Activated CD4-positive, CD25-positive, alpha-beta regulatory T cell (primary cell): ENCODE data around the gene TMC4.
"Not testable (repeated sequence)": the region's sequence is repeated elsewhere in the genome, so short reads cannot be mapped to it uniquely, and the experiment has no call there.

Experiments used
- DNase-seq, 4 experiments: peaks; one replicate each; lab custom pipeline; 2025; lab: John Stamatoyannopoulos, UW

TMC4 gene

DNA sequence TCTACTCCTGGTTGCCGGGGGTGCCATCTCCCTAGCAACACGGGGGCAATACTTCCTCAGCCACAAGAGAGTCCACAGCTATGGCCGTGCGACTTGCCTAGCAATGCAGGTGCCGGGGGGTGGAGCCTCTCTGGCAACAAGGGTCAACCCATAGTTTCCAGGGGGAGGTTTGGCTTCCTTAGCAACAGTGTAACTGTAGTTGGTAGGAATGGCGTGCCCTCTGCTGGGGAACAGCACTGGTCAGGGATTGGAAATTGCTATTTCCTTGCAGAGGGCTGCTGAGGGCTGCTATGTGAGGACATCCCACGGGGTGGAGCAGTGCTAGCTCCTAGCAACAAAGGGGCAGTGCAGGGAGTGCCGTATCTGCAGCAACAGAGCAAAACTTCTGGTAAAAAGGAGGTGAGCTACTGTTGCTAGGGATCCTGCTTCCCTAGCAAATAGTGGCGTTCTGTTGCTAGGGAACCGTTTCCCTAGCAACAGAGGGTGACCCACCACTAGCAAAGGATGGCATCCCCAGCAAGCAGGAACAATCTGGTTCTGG is 7.0 kb upstream of the TMC4 start:
- no peak for DNase-seq

DNA sequence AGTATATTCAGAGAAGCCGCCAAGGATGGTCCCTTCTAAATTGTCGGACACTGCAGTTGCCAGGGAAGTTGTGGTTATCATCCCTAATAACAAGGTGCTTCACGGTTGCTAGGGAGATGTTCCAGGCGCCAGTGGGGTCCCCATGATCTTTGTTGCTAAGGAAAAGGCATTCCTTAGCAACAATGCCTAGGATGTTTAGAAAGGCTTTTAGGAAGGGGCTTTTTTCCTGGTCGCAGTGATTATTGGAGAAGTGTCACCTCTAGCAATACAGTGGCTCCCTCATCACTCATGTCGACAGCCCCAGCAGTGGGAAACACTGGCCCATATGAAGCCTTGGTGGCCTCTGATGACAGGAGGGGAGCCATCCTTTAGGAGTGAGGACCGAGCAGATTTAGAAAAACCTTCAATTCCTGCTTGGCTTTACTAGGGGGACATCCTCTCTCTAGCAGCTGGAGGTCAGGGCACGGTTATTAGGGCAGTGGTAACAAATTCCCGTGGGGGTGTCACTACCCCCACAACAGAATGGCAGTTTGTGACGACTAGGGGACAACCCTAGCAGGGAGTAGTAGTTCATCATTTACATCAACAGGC is 6.4 kb upstream of the TMC4 start:
- DNase-seq, result no peak

DNA sequence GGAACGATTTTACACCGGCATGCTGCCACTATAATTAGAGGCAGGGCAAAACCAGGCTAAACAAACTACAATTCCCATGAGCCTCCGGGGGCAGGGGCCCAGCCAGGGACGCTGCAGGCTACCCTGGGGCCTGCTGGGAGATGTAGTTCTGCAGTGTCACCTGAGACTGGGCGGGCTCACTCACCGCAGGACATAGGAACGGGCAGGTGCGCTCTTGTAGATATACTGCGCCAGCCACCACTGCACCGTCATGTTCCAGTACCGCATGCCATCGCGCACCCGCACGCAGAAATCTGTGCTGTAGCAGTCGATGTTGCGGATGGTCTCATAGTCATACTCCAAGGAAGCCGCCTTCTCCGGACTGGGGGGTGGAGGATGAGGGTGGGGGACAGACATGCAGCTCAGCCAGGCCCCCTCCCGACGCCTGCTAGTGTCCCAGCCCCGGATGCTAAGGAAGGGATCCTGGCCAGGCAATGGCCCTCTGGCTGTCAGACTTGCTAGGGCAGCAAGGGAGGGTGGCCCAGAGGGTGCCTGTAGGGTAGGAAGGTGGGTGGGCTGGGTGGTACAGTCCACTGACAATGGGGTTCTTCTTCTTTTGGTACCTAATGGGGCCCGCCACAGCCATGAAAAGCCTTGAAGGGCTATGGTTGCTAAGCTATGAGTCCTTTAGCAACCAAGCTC is 5.8 kb upstream of the TMC4 start:
- no peak for DNase-seq

DNA sequence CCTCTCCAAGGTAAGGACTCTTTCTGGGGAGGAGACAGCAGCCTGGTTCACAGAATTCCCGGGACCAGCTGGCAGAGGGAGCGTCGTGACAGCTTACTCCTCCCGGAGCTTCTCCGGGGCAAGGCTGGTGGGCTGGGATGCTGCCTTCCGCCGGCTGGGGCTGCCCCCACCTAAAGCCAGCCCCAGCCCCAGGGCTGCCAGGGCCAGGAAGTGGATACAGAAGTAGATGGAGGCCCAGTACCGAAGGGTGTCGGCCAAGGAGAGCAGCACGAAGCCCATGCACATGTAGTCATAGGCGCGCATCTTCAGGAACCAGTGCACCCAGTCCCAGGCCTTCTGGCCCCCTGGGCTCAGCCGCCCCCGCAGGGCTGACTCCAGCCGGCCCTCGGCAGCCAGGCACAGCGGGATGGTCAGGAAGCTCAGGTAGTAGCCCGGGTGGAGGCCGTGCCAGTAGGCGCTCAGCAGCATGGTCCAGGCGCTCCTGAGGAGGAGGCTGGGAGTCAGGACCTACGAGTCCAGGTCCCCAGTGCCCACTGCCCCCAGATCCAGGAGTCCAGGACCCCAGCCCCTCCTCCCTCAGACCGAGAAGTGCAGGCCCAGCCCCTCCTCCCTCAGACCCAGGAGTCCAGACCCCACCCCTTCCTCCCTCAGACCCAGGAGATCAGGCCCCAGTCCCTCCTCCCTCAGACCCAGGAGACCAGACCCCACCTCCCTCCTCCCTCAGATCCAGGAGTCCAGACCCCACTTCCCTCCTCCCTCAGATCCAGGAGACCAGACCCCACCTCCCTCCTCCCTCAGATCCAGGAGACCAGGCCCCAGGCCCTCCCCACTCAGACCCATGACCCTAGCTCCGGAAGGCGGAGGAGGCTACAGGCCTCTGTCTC is 1.2 kb upstream of the TMC4 start:
- no peak for DNase-seq

DNA sequence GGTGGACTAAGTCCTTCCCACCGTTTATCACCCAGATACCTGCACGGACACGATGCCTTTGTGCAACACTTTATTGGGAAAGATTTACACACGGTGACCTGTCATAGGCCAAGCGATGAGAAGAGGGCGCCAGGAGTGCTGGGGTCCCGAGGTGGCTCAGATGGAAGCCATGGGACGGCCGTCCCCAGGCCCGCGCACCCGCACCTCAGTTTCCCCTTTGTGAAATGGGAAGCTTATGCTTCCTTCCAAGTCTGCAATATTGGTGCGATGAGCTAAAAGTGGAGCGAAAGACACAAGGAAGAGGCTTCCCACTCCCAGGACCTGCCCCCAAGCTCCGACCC is 369 bp upstream of the TMC4 start:
- no peak for DNase-seq

DNA sequence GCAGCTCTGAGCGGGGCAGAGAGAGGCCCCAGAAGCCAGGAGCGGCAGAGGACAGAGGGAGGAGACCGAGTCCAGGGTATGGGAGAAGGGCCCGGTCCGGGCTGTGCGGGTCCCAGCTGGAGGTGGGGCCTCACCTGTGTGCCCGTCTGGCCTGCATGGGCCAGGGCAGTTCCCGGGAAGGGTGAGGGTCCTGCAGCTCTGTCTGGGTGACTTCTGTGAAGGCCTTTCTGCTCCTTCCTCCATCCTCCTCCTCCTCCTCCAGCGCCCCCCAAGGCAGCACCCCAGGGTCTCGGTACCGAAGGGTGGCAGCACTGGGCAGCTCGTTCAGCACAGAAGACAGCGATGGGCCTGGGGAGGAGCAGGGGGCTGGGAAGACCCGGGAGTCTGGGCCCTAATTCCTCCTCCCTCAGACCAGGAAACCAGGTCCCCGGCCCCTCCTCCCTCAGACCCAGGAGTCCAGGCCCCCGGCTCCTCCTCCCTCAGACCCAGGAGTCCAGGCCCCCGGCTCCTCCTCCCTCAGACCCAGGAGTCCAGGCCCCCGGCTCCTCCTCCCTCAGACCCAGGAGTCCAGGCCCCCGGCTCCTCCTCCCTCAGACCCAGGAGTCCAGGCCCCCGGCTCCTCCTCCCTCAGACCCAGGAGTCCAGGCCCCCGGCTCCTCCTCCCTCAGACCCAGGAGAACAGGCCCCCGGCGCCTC is 1.1 kb downstream of the TMC4 start:
- not testable (repeated sequence) for DNase-seq

DNA sequence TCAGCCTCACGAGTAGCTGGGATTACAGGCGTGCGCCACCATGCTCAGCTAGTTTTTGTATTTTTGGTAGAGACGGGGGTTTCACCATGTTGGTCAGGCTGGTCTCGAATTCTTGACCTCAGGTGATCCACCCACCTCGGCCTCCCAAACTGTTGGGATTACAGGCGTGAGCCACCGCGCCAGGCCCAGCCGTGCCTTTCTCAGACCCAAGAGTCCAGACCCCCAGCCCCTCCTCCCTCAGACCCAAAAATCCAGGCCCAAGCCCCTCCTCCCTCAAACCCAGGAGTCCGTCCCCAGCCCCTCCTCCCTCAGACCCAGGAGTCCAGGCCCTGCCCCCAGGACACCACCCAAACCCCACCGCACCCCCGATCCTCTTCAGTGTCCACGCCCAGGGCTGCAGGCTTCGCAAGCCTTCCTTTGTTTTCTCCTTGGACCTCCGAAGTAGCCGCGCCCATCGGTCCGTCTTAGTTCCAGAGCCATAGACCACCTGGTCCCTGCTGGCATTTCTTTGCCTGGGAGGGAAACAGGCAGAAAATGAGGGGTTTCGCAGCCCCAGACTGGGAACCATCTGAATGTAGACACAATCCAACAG is 3.7 kb downstream of the TMC4 start:
- DNase-seq, result no peak

DNA sequence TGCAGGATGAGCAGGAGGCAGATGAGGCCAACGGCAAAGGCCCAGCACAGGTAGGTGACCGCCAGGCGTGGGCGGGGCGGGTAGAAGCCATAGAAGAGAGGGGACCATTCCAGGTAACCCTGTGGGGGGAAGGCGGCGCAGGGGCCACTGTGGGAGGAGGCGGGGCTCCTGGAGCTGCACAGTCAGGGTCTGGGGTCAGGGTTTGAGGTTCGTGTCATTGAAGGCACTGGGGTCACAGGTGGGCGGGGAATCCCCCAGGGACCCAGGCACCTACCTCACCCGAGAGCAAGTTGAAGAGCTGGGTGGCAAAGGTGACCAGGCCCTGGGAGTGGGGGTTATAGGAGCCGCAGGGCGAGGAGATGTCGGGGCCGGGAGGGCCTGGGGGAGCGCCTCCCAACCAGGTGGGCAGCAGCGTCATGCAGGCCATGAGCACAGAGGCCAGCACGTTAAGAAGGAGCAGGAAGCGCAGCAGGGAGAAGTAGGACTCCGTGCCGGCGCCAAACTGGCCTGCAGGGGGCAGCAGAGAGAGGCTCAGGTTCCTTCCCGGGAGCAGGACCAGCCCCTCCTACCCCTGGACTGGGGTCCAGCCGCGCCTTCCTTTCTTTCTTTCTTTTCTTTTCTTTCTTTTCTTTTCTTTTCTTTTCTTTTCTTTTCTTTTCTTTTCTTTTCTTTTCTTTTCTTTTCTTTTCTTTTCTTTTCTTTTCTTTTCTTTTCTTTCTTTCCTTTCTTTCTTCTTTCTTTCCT is 4.6 kb downstream of the TMC4 start:
- peak; percentile 72 to 96 (median 84) for DNase-seq

DNA sequence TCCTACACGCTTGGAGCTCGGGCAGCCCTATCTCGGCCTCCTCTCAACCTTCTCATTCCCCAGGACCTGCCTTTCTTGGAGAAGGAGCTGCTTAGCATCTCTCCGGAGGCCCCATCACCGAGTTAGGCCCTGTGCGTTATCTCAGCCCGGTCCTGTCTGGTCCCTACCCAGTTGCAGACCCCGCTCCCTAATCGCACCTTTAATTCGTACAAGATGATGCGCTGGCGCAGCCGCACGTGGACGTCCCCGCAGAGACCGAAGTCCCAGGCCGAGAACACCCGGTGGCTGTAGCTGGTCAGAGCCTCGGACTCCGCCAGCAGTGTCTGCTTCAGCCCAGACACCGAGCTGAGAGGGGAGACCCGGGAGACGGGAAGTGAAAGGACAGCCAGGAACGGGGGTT is 7.7 kb downstream of the TMC4 start:
- DNase-seq, result no peak

DNA sequence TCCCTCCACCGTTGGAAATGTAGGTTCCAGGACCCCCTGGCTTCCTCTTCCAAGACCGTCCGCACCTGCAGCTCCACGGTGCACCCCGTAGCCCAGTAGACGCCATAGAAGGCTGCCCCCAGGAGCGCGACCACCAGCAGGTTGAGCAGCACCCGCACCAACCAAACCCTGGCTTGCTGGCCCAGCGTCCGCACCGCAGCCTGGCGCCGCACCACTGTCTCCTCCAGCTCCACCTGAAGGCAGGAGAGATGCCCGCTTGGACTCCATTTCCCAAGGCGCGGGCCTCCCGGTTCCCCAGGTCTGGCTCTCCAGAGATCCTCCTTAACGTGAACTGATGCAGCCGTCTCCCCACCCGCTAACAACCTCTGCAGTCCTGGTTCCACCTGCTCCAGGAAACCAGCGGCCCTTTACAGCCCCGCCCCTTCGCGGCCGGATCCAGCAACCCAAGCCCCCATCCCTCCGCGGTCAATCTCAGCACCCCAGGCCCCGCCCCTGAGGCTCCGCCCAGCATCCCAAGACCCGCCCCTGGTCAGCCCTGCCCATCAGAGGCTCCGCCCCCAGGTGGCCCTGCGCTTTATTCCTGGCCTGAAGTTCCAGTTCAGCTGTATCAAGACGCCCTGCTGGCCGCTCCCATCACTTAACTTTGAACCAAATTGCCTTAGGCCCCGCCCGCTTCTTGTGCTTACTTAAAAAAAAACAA is 8.4 kb downstream of the TMC4 start:
- peak in 3 of 4 experiments; percentile 20 to 34 (median 32) for DNase-seq

DNA sequence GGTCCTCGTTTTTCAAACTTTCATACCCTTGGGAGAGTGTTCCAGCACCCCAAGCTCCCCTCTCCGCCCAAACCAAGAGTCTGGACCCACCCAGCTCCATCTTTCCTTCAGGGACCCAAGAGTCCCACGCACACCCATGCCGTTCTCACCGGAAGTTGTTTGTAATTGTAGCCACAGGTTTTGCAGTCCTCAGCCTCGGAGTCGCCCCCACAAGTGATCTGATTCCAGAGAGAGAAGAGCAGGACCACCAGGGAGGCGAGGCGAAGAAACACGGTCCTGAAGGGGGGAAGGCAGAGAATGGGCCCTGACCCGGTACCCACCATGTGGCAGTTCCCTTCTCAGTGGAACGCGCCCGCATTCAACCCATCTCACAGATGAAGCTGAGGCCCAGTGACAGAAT is 10.1 kb downstream of the TMC4 start:
- no peak for DNase-seq

DNA sequence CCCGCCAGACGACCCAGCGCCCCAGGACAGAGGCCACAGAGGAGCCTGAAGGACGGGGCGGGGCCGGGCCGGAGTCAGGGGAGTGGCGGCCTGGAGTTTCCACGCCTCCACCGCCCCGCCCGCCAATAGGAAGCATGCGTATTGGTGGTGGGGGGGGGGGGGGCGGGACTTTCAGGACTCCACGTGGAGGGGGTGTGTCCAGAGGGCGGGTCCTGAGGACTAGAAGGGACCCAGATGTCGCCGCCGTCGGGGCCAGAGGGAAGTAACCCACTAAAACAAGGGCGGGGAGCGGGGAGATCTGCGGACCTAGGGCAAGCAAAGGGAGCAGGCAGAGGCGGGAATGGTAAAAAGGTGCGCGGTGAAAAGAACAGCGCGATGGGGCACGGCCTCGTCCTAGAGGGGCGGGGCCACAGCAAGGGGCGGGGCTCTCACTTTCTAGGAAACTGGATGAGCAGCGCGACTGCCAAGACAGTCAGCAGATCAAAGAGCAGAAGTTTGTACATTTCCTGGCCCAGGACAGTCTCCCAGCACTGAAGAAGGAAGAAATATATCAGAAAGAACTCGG is 10.6 kb downstream of the TMC4 start:
- DNase-seq, result peak; percentile 72 to 83 (median 76)

DNA sequence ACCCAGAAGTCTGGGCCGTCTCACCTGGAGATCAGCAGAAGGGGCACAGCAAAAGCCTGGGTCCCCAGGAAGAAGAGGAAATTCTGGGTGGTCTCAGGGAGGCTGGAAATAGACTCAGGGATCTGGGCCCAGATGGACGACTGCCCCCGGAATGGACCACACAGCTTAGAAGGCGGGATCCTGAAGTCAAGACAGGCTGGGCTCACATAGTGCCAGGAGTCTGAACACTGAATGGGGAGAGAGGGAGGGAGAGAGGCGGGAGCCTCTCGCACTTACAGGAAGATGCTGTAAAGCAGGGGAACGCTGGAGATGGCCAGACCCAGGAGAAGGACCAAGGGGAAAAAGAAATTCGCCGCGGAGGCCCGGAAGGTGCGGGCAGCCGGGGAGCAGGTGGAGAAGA is 12.1 kb downstream of the TMC4 start:
- DNase-seq, result no peak

DNA sequence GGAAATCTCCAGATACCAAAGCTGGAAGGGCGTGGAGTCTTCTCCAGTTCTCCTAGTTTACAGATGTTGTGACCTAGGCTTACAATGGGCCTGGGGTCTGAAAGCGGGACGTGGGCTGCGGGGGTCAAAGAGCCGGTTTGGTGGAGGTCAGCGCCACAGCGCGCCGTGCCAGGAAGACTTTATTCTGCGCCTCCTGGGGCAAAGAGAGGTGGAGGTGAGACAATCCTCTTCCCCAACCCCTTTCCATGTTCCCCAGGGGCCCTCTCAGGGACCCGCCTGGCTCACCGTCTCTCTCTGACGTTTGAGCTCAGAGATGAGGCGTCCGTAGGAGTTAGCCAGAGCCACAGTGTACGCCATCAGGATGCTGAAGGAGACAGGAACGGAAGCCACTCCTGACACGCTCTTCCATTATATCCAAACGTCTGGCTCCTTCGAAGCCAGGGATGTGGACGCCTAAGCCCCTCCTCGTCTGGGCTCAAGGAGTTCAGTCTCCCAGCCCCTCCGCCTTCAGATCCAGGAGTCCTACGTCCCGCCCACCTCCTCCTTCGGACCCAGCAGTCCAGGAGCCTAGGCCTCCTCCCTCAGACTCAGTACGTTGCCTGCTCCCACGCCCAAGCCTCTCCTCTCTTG is 12.7 kb downstream of the TMC4 start:
- no peak for DNase-seq

DNA sequence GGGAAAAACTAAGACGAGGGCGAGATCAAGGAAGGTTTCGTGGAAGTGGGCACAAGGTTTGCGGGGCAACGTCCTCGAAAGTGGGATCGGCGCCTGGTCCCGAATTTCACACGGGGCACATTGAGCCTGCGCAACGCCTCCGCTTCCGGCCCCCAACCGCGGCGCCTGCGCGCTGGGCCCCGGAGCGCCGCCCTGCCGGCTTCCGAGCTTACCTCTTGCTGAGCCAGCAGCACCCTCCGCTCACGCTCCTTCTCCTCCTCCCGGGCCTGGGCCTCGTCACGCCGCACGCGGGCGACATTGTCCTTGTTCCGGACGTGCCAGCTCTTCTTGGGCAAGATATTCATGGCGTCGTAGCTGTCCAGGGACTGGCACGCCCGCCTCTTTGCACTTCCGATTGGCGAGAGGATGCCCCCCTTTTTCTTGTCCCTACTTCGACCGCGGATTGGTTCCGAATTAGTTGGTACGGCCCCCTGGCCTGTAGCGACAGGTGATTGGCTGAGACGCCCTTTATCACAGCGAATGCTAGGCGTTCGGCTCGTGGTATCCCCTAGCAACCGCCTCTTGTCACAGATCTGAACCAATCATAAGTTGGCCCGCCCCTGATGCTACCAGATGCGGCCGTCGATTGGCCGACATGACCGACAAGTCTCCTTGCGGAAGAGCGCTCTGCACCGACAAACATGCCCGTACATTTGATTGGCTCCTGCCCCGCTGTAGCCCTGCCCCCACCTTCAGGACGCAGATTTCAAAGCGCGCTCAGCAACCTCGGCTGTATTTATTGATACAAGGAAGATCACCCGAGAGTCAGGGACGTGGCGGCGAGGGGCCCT is 13.4 kb downstream of the TMC4 start, which contains the start of gene LENG1:
LENG1 (minus strand) TSS at position 370 of the 830 bp plus-strand sequence; CDS start at position 344, 26 bp downstream.
- DNase-seq, result peak; percentile 85 to 97 (median 93)

DNA sequence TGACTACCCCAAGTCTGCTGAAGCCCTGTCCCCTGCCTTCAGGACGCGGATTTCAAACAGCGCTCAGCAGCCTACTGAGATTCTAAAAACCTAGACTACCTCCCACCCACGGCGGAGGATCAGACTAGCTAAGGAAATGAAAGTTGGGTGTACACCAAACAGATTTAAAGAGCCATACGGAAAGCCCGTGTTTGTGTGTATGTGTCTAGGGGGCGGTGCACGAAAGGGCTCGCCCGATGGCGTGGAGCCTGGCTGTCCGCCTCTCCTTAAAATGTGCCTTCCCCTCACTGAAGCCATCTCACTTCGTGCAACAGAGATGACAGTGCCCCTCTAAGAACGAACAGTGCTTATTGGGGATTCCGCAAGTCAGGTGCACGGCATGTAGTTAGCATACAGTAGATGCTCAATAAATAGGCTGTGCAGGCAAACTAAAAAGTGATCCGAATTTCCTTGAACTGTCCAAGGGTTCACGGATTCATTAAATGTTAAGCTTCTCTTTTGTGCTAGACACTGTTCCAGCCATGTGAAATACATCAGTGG is 14.1 kb downstream of the TMC4 start:
- no peak for DNase-seq

DNA sequence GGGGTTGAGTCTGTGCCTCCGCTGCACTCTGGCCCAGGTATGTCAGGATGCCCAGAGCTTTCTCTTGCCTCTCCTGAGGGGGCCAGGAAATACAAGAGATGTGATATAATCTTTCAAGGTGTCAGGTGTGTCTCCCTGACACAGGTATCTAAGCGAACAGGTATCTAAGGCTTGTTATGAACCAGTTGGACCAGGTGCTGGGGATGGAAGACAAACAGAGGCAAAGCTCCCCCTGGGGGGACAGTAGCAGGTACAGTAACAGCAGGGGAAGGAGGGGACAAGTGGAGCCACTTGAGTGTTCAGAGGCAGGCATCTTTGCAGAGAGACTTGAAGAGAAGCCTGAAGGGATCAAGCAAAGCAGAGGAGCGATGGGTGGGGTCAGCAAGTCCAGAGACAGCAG is 16.0 kb downstream of the TMC4 start:
- DNase-seq, result no peak

DNA sequence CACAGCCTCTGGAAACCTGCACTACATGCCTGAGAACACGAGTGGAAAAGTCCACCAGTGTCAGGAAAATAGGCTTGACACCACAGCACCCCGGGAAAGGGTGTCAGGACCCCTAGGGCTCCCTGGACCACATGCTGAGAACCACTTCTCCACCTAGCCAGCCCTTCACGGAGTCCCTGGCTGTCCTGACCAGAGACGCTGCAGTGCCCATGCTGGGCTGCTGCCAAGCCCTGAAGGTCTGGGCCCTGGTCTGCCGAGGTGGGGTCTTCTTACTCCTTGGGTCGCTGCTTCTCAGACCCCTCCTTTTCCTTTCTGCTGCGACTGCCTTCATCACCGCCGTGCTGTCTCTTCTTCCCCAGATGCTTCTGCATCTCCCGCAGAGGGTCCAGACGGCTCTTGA is 16.5 kb downstream of the TMC4 start:
- DNase-seq, result no peak
